ENCODE data around the gene BCL2L14. TPM values are rescaled to one million over a fixed set of nuclear protein-coding genes. Genes with fewer than 3 reads are reported as not detected.

Gene BCL2L14
- total RNA-seq: not detected

GRCh38 chr12:12070674-12071656, at the start of gene BCL2L14:
TSS of gene BCL2L14 (plus strand) at chr12:12070939. CDS start at chr12:12079306, 8,367 bp downstream.
- no peaks in the 10 kb centered on the region for H3K36me3 ChIP-seq
- DNase-seq (ENCODE audit: low spot score in 2 of 2): no peak
- no peak for TF ChIP-seq POLR2A (IDR thresholded peaks at IDR 0.05)
- TF ChIP-seq CTCF (IDR thresholded peaks at IDR 0.05): no peak
- no peak for TF ChIP-seq POLR2AphosphoS5 (IDR thresholded peaks at IDR 0.05)
- no peaks in the 10 kb centered on the region for H3K4me1 ChIP-seq
- H3K4me3 ChIP-seq: peak within 1 kb of the TSS; percentile 10
- no peak within 1 kb of the TSS for H3K27ac ChIP-seq
- H3K27me3 ChIP-seq: no peaks in the 10 kb centered on the region
- no peaks in the 10 kb centered on the region for H3K9me3 ChIP-seq
- WGBS: 46% methylated on average over 12 of the region's 12 CpGs

DNA sequence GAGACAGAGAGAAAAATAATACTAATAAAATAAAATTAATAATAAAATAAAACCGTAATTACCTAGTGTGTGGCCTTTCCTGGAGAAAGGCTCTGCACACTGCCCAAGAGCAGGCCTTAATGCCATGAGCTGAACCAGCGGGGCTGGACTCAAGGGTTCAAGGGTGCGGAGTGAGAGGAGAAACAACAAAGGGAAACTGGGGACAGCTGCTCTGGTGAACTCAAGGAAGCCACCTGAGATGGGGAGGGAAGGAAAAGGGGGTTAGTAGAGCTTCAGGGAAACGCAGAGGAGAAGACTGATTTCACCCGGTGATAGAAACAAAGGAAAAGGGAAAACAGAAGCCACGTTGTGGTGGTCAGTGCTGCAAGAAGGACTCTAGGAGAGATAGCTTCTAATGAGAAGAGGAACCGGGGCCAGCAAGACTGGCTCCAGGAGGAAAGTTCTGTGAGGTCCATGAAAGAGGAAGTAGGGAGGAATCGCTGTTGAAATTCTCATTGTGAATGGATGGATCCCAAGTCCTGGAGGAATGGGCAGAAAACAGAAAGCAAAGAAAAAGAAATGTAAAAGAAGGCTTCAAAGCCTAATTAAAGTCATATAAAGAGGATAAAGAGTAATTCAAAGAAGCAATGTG, 48.3 kb upstream of the BCL2L14 start:
- Histone ChIP-seq H3K36me3 (no peaks in the 10 kb centered on the region), H3K27me3 (no peaks in the 10 kb centered on the region), H3K4me3 (no peak overlapping the region), H3K9me3 (no peaks in the 10 kb centered on the region), H3K27ac (no peak overlapping the region), H3K4me1 (peaks cover 9% of the 10 kb centered on the region)
- TF ChIP-seq POLR2A (IDR thresholded peaks at IDR 0.05): no peak
- TF ChIP-seq POLR2AphosphoS5 (IDR thresholded peaks at IDR 0.05): no peak
- TF ChIP-seq CTCF (IDR thresholded peaks at IDR 0.05): no peak
- DNase-seq (ENCODE audit: low spot score in 2 of 2): peak in 1 of 2 donors; percentile 26
- 84% methylated on average over 8 of the region's 8 CpGs for WGBS

DNA sequence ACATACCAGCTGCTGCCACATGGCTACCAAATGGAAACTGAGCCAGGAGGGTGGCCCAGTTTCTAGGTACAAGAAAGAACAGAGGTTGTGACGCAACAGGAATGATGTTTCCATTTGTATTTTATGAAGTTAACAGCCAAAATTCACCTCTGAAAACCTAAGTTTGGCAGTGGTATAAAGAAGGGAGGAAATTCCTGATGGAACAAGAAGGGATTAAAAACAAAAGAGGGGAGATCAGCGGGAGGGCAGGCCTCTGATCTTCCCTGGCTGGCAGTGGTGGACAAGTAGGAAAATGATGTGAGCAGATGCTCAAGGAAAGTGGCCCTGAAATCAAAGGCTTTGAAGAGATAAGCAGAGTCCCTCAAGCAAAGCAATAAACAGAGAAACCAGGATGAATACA, 47.3 kb upstream of the BCL2L14 start:
- no peak overlapping the region for H3K27ac ChIP-seq
- TF ChIP-seq POLR2AphosphoS5 (IDR thresholded peaks at IDR 0.05) (no peak), POLR2A (IDR thresholded peaks at IDR 0.05) (no peak), CTCF (IDR thresholded peaks at IDR 0.05) (no peak), EP300 (IDR thresholded peaks at IDR 0.05) (no peak)
- H3K27me3 ChIP-seq: no peaks in the 10 kb centered on the region
- no peaks in the 10 kb centered on the region for H3K9me3 ChIP-seq
- WGBS: 54% methylated on average over 2 of the region's 2 CpGs
- H3K4me1 ChIP-seq: peaks cover 2% of the 10 kb centered on the region
- DNase-seq (ENCODE audit: low spot score in 2 of 2): no peak
- no peaks in the 10 kb centered on the region for H3K36me3 ChIP-seq
- no peak overlapping the region for H3K4me3 ChIP-seq

DNA sequence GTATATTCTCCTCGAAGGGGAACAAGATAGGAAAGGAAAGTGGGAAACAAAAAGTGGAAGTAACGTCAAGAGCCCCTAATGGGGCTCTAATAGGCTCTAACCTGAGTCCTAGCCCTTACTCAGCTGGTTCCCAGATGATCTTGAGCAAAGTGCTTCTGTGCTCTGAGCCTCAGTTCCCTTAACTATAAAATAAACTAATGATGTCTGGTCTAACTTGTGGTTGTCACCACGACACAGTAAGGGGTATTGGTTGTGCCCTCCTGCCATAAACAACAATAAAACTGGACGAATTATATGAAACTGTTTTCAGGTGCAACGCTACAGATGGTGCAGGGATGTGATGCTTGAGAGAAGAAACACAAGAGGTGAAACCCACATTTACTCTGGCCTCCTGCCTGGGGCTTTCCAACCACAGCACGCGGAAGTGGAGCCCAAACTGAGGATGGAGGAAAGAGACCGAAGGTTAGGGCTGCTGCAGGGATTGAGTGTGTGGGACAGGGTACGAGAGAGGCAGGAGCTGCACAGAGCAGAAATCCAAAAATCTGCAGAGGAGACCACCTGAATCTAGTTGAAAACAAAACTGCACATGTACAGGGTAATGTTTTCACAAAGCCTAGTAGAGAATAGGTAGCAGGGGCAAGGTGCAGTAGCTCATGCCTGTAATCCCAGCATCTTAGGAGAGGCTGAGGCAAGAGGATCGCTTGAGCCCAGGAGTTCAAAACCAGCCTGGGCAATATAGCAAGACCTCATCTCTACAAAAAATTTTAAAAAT, 45.6 kb upstream of the BCL2L14 start:
- TF ChIP-seq POLR2AphosphoS5 (IDR thresholded peaks at IDR 0.05): no peak
- TF ChIP-seq POLR2A (IDR thresholded peaks at IDR 0.05): no peak
- no peak for TF ChIP-seq EP300 (IDR thresholded peaks at IDR 0.05)
- no peak for TF ChIP-seq CTCF (IDR thresholded peaks at IDR 0.05)
- H3K36me3 ChIP-seq: no peaks in the 10 kb centered on the region
- no peak for DNase-seq (ENCODE audit: low spot score in 2 of 2)
- no peak overlapping the region for H3K27ac ChIP-seq
- no peak overlapping the region for H3K4me3 ChIP-seq
- no peaks in the 10 kb centered on the region for H3K27me3 ChIP-seq
- WGBS: 51% methylated on average over 10 of the region's 10 CpGs
- H3K4me1 ChIP-seq: no peaks in the 10 kb centered on the region
- no peaks in the 10 kb centered on the region for H3K9me3 ChIP-seq

Measured in suprapubic skin (tissue), 4 donors.